GM19455 (cell line): ENCODE measurements around the gene LYPD6B.

Source experiments
- ATAC-seq: cut with Tn5 transposase; IDR thresholded peaks from one replicate; pipeline ENCODE4 v1.9.1; 2021; ENCODE audit not compliant: unreplicated experiment

Gene LYPD6B

GRCh38 chr2:149259136-149259535, 220.6 kb downstream of the LYPD6B start:
- no peak for ATAC-seq

- no peak for ATAC-seq
These were observed 223.2 kb downstream of the LYPD6B start for GRCh38 chr2:149261692-149262091.
